ENCODE measurements around the gene IL22RA1.

- TF ChIP-seq, protein P1, sequence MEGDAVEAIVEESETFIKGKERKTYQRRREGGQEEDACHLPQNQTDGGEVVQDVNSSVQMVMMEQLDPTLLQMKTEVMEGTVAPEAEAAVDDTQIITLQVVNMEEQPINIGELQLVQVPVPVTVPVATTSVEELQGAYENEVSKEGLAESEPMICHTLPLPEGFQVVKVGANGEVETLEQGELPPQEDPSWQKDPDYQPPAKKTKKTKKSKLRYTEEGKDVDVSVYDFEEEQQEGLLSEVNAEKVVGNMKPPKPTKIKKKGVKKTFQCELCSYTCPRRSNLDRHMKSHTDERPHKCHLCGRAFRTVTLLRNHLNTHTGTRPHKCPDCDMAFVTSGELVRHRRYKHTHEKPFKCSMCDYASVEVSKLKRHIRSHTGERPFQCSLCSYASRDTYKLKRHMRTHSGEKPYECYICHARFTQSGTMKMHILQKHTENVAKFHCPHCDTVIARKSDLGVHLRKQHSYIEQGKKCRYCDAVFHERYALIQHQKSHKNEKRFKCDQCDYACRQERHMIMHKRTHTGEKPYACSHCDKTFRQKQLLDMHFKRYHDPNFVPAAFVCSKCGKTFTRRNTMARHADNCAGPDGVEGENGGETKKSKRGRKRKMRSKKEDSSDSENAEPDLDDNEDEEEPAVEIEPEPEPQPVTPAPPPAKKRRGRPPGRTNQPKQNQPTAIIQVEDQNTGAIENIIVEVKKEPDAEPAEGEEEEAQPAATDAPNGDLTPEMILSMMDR (IDR thresholded peaks at IDR 0.05) = no peak
- no peak for TF ChIP-seq POLR2A (IDR thresholded peaks at IDR 0.05)
Observed at GRCh38 chr1:24168245-24168644, 25.3 kb upstream of the IL22RA1 start.
